IPS DF 6.9 (cell line): Measurements from ENCODE around the gene UNC13A.

ENCODE experiments used
- DNase-seq: peaks from one replicate; pipeline ENCODE4 v3.0.0-alpha.2; 2013; ENCODE audit warnings: low read depth, low spot score
- H3K27ac ChIP-seq: one replicate; pipeline ENCODE4 v1.5.1; 2013; ENCODE audit warnings: low read length, control low read depth
- H3K27me3 ChIP-seq: 2 replicates; pipeline ENCODE4 v1.6.1; 2013; ENCODE audit warnings: mild to moderate bottlenecking, low read length; ENCODE audit not compliant: control insufficient read depth, insufficient read depth
- H3K36me3 ChIP-seq: 2 replicates; pipeline ENCODE4 v1.6.1; 2013; ENCODE audit warnings: low read length; ENCODE audit not compliant: control insufficient read depth, insufficient read depth
- H3K4me1 ChIP-seq: 2 replicates; pipeline ENCODE4 v1.6.1; 2013; ENCODE audit warnings: low read length; ENCODE audit not compliant: control insufficient read depth, insufficient read depth
- H3K4me3 ChIP-seq: 2 replicates; pipeline ENCODE4 v1.5.1; 2013; ENCODE audit warnings: mild to moderate bottlenecking, low read length
- H3K9me3 ChIP-seq: 2 replicates; pipeline ENCODE4 v1.6.1; 2013; ENCODE audit warnings: low read length, inconsistent platforms; ENCODE audit not compliant: control insufficient read depth, insufficient read depth
- WGBS: extraction: QIAGEN DNeasy Blood & Tissue Kit; methylation state at CpG from one replicate; pipeline ENCODE4 v1.1.7; 2013; ENCODE audit warnings: mixed read lengths, missing lambda C conversion rate; ENCODE audit not compliant: insufficient read length, insufficient coverage; 5-methylcytosine and 5-hydroxymethylcytosine counted together

The UNC13A gene

DNA sequence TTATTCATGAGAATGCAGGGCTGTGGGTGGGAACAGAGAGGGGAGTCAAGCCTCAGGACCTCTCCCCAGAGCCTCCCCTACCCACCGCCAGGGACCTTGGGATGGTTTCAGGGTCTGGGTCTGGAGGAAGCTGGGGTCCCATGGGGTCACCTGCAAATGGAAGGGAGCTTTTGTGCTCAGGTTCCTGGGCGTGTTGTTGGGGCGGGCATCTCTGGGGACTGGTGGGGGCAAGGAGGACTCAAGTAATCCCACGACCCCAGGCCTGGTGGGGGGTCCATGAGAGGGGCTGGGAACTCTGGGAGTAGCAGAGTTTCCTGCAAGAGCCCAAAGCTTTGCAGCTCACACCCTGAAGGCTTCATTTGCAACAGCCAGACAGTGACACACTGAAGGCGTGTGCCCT lies 60.2 kb downstream of the UNC13A start:
- DNase-seq = no peak
- H3K9me3 ChIP-seq = no peaks in the 10 kb centered on the region
- H3K27me3 ChIP-seq = no peaks in the 10 kb centered on the region
- no CpG with 5 or more reads among the region's 5 CpGs for WGBS
- no peak overlapping the region for H3K27ac ChIP-seq
- no peaks in the 10 kb centered on the region for H3K4me1 ChIP-seq
- no peak overlapping the region for H3K4me3 ChIP-seq
- H3K36me3 ChIP-seq = peaks cover 5% of the 10 kb centered on the region; the same call in 1 of the 2 replicates

- no peak for DNase-seq
- Histone ChIP-seq H3K36me3 (no peaks in the 10 kb centered on the region), H3K27ac (no peak overlapping the region), H3K4me3 (no peak overlapping the region), H3K9me3 (no peaks in the 10 kb centered on the region), H3K27me3 (no peaks in the 10 kb centered on the region), H3K4me1 (no peaks in the 10 kb centered on the region)
- no CpG with 5 or more reads among the region's 3 CpGs for WGBS
These were observed 61.0 kb downstream of the UNC13A start for GRCh38 chr19:17627161-17627560.

- WGBS = no CpG with 5 or more reads among the region's 12 CpGs
- DNase-seq = no peak
- H3K27me3 ChIP-seq = no peaks in the 10 kb centered on the region
- H3K4me1 ChIP-seq = no peaks in the 10 kb centered on the region
- no peak overlapping the region for H3K4me3 ChIP-seq
- no peaks in the 10 kb centered on the region for H3K36me3 ChIP-seq
- H3K27ac ChIP-seq = no peak overlapping the region
- no peaks in the 10 kb centered on the region for H3K9me3 ChIP-seq
These were observed 61.6 kb downstream of the UNC13A start for GRCh38 chr19:17626456-17627015.

DNA sequence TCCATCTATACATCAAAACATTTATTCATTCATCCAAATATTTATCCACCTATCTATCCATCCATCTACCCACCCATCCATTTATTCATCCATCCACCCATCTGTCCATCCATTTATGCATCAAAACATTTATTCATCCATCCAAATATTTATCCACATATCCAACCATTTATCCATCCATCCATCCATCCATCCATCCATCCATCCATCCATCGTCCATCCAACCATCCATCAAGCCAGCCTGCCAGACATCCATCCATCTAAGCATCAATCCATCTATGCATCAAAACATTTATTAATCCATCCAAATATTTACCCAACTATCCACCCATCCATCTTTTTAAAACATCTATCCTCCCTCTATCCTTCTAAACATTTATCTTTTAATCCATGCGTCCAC lies 62.2 kb downstream of the UNC13A start:
- WGBS = 100% methylated on average over 2 of the region's 2 CpGs
- no peak for DNase-seq
- Histone ChIP-seq H3K9me3 (no peaks in the 10 kb centered on the region), H3K4me3 (no peak overlapping the region), H3K36me3 (no peaks in the 10 kb centered on the region), H3K27ac (no peak overlapping the region), H3K4me1 (no peaks in the 10 kb centered on the region), H3K27me3 (no peaks in the 10 kb centered on the region)

- Histone ChIP-seq H3K27me3 (no peaks in the 10 kb centered on the region), H3K4me3 (no peak overlapping the region), H3K36me3 (no peaks in the 10 kb centered on the region), H3K27ac (no peak overlapping the region), H3K4me1 (no peaks in the 10 kb centered on the region), H3K9me3 (no peaks in the 10 kb centered on the region)
- no CpG with 5 or more reads among the region's 1 CpG for WGBS
- DNase-seq = no peak
These were observed 63.1 kb downstream of the UNC13A start for GRCh38 chr19:17625043-17625442.

DNA sequence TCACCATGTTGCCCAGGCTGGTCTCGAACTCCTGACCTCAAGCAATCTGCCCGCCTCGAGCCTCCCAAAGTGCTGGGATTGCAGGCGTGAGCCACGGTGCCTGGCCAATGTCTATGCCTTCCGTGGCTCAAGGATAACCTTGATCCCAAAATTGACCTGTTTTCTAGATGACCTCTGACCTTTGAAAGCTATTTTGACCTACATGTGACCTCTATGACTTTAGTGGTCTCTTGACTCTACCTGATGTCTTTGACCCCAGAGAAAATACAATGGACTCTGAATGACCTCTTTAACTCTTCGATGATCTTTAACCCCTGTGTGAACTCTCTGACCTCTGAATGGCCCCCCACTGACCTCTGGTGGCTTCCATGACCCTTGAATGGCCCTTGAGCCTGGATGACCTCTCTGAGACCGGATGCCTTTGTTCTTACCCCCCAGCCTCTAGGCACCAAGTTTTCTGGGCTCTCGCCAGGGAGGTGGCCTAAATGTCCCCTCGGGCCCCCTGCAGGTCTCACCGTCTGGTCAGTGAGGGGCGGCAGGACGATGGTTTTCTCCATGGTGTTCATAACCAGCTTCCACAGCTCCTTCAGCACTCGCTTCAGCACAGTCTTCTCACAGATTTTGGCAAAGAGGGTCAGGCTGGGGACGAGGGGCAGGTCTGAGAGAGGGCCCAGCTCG lies 63.7 kb downstream of the UNC13A start:
- H3K36me3 ChIP-seq = no peaks in the 10 kb centered on the region

DNA sequence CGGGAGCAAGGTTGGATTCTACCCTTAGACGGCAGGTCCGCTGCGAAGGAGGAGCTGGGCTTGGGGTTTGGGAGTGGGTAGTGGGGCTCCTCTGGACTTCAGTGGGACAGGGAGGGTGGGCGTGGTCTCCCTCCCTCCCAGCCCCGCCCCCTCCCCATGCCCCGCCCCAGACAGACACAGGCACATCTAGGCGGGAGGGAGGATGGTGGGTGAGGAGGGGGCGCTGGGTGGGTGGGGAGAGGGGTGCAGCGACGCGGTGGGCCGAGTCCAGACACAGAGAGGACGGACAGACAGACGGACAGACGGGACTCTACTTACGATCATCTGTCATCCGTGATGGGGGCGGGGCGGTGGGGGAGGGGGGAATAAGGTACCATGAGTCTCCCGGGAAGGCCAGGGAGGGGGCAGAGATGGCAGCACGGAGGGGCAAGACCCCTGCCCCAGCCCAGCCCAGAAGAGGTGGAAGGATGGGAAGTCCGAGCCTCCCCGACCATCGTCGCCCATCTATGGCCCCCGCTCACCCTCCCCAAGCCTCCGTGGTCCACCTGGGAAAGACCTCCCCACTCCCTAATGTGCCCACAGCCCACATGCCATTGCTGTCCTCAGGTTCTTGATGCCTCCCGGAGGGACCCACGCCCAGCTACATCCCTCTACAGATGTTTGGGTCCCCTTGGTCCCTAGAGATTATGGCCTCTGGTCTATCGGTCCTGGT lies 64.8 kb downstream of the UNC13A start:
- no peaks in the 10 kb centered on the region for H3K27me3 ChIP-seq
- no CpG with 5 or more reads among the region's 31 CpGs for WGBS
- H3K36me3 ChIP-seq = no peaks in the 10 kb centered on the region
- H3K4me1 ChIP-seq = no peaks in the 10 kb centered on the region
- no peak overlapping the region for H3K4me3 ChIP-seq
- no peak for DNase-seq
- no peaks in the 10 kb centered on the region for H3K9me3 ChIP-seq
- H3K27ac ChIP-seq = no peak overlapping the region

More for the DNA sequence above, 63.7 kb downstream of the UNC13A start:
- Histone ChIP-seq H3K27ac (no peak overlapping the region), H3K9me3 (no peaks in the 10 kb centered on the region), H3K4me3 (no peak overlapping the region), H3K27me3 (no peaks in the 10 kb centered on the region), H3K4me1 (no peaks in the 10 kb centered on the region)
- no CpG with 5 or more reads among the region's 16 CpGs for WGBS
- DNase-seq = no peak

DNA sequence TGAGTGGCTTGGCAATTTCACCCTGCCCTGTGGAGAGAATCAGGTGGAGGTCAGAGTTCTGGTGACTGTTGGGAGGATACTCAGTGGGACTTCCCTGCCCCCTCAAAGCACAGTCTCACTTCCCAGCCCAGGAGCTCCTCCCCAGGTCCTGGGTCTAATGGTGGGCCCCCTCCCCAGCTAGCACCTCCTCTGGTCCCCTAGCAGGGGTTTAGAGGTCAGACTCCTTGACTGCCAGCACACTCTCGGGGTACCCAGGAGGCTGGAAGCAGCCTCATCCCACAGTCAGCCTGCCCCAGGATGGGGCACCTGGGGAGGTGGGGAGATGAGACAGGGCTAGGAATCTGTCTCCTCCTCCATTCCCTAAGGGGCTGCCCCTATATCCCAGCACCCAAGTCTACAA lies 67.5 kb downstream of the UNC13A start:
- no peaks in the 10 kb centered on the region for H3K36me3 ChIP-seq
- H3K9me3 ChIP-seq = no peaks in the 10 kb centered on the region
- no peak overlapping the region for H3K27ac ChIP-seq
- H3K4me1 ChIP-seq = no peaks in the 10 kb centered on the region
- no peak for DNase-seq
- H3K27me3 ChIP-seq = no peaks in the 10 kb centered on the region
- H3K4me3 ChIP-seq = no peak overlapping the region
- no CpG with 5 or more reads among the region's 1 CpG for WGBS

GRCh38 chr19:17618936-17619335 lies 69.2 kb downstream of the UNC13A start:
- DNase-seq = no peak
- no CpG with 5 or more reads among the region's 2 CpGs for WGBS
- H3K27me3 ChIP-seq = no peaks in the 10 kb centered on the region

GRCh38 chr19:17618281-17618903 lies 69.8 kb downstream of the UNC13A start:
- H3K9me3 ChIP-seq = no peaks in the 10 kb centered on the region
- H3K4me1 ChIP-seq = no peaks in the 10 kb centered on the region
- H3K27ac ChIP-seq = no peak overlapping the region
- H3K36me3 ChIP-seq = no peaks in the 10 kb centered on the region
- no peaks in the 10 kb centered on the region for H3K27me3 ChIP-seq
- no peak for DNase-seq
- H3K4me3 ChIP-seq = no peak overlapping the region
- no CpG with 5 or more reads among the region's 7 CpGs for WGBS

More at GRCh38 chr19:17618936-17619335, 69.2 kb downstream of the UNC13A start:
- H3K27ac ChIP-seq = no peak overlapping the region
- H3K4me1 ChIP-seq = no peaks in the 10 kb centered on the region
- no peaks in the 10 kb centered on the region for H3K9me3 ChIP-seq
- no peaks in the 10 kb centered on the region for H3K36me3 ChIP-seq
- H3K4me3 ChIP-seq = no peak overlapping the region
